KMS-11 (cell line): ENCODE data around the gene MT1X.

Source experiments
- H2AFZ ChIP-seq: fragments of 200-600 bp; sonication (generic); 2 replicates; pipeline ENCODE4 v1.6.1; 2016; ENCODE audit warnings: antibody characterized with exemption, mixed run types, low read depth
- H3K27ac ChIP-seq: fragments of 200-600 bp; sonication (generic); 2 replicates; pipeline ENCODE4 v1.6.1; 2016; ENCODE audit warnings: mild to moderate bottlenecking, mixed run types
- H3K27me3 ChIP-seq: fragments of 200-600 bp; sonication (generic); 2 replicates; pipeline ENCODE4 v1.6.1; 2017; ENCODE audit warnings: mild to moderate bottlenecking, low read depth, mixed run types, moderate library complexity; ENCODE audit not compliant: insufficient read depth
- H3K36me3 ChIP-seq: fragments of 200-600 bp; sonication (generic); 2 replicates; pipeline ENCODE4 v1.6.1; 2017; ENCODE audit warnings: mild to moderate bottlenecking, mixed run types; ENCODE audit not compliant: insufficient read depth
- H3K4me1 ChIP-seq: fragments of 200-600 bp; sonication (generic); 2 replicates; pipeline ENCODE4 v1.6.1; 2016; ENCODE audit warnings: mild to moderate bottlenecking, low read depth, mixed run types; ENCODE audit not compliant: poor library complexity, severe bottlenecking
- H3K4me2 ChIP-seq: fragments of 200-600 bp; sonication (generic); 2 replicates; pipeline ENCODE4 v1.7.0; 2016; ENCODE audit warnings: mild to moderate bottlenecking, mixed run types
- H3K4me3 ChIP-seq: fragments of 200-600 bp; sonication (generic); IDR thresholded peaks from 2 replicates; pipeline ENCODE4 v1.6.1; 2017; ENCODE audit warnings: low read depth, low read length, mixed read lengths; ENCODE audit not compliant: insufficient read depth
- H3K79me2 ChIP-seq: fragments of 200-600 bp; sonication (generic); 2 replicates; pipeline ENCODE4 v1.6.1; 2016; ENCODE audit warnings: low read depth, mixed run types; ENCODE audit not compliant: insufficient read depth
- H3K9ac ChIP-seq: fragments of 200-600 bp; sonication (generic); 2 replicates; pipeline ENCODE4 v1.6.1; 2016; ENCODE audit warnings: mild to moderate bottlenecking, mixed run types
- H4K20me1 ChIP-seq: fragments of 200-600 bp; sonication (generic); 2 replicates; pipeline ENCODE4 v1.6.1; 2016; ENCODE audit warnings: mild to moderate bottlenecking, mixed run types; ENCODE audit not compliant: insufficient read depth
- TF ChIP-seq, protein P1 (sequence below): fragments of 200-600 bp; sonication (generic); conservative IDR thresholded peaks from 2 replicates; pipeline ENCODE4 v1.6.1; 2017; ENCODE audit warnings: low read depth, mild to moderate bottlenecking, antibody characterized with exemption, low read length, moderate library complexity, mixed read lengths

The MT1X gene

DNA sequence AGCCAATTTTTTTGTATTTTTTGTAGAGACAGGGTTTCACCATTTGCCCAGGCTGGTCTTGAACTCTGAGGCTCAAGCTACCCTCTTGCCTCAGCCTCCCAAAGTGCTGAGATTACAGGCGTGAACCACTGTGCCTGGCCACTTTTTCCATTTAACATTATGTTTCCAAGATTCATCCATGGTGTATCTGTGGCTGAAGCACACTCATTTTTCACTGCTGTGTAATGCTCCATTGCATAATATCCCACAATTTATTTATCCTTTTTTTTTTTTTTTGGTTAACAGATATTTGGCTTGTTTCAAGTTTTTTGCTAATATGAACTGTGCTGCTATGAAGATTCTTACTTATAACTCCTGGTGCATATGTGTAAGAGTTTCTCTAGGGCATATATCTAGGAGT is 45.8 kb downstream of the MT1X start:
- Histone ChIP-seq H3K9ac (no peak overlapping the region), H3K79me2 (peaks cover 30% of the 10 kb centered on the region), H2AFZ (no peak overlapping the region), H3K27ac (no peak overlapping the region), H3K4me1 (peaks cover 23% of the 10 kb centered on the region), H3K36me3 (no peaks in the 10 kb centered on the region; the same call in 1 of the 2 replicates), H3K4me2 (no peak overlapping the region), H3K4me3 (no peak overlapping the region), H3K27me3 (no peaks in the 10 kb centered on the region), H4K20me1 (no peaks in the 10 kb centered on the region)
- TF ChIP-seq, protein P1, sequence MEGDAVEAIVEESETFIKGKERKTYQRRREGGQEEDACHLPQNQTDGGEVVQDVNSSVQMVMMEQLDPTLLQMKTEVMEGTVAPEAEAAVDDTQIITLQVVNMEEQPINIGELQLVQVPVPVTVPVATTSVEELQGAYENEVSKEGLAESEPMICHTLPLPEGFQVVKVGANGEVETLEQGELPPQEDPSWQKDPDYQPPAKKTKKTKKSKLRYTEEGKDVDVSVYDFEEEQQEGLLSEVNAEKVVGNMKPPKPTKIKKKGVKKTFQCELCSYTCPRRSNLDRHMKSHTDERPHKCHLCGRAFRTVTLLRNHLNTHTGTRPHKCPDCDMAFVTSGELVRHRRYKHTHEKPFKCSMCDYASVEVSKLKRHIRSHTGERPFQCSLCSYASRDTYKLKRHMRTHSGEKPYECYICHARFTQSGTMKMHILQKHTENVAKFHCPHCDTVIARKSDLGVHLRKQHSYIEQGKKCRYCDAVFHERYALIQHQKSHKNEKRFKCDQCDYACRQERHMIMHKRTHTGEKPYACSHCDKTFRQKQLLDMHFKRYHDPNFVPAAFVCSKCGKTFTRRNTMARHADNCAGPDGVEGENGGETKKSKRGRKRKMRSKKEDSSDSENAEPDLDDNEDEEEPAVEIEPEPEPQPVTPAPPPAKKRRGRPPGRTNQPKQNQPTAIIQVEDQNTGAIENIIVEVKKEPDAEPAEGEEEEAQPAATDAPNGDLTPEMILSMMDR: no peak

DNA sequence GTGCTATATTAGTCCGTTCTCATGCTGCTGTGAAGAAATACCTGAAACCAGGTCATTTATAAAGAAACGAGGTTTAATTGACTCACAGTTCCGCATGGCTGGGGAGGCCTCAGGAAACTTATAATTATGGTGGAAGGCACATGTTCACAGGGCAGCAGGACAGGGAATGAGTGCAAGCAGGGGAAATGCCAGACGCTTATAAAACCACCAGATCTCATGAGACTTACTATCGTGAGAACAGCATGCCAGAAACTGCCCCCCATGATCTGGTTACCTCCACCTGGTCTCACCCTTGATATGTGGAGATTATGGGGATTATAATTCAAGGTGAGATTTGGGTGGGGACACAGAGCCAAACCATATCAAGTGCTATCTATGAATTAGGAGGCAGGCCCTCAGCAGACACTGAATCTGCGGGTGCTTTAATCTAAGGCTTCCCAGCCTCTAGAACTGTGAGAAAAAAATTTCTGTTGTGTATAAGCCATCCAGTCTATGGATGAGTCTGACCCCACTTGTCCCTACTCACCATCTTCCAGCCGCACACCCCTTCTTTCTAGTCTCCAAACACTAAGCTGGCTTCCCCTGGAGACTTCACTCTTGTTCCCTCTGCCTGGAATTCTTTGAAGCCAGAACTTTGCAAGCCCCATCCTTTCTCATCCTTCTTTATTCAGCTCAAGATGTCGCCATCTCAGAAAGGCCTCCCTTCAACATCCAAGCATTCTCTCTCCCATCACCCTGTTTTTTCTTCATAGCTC is 46.9 kb downstream of the MT1X start:
- Histone ChIP-seq H3K36me3 (no peaks in the 10 kb centered on the region), H3K4me2 (peak overlapping the region; percentile 87), H2AFZ (peak overlapping the region; percentile 85), H4K20me1 (no peaks in the 10 kb centered on the region), H3K9ac (peak overlapping the region; percentile 79; the same call in 1 of the 2 replicates), H3K79me2 (peaks cover 36% of the 10 kb centered on the region), H3K4me1 (peaks cover 24% of the 10 kb centered on the region), H3K4me3 (no peak overlapping the region), H3K27me3 (no peaks in the 10 kb centered on the region), H3K27ac (no peak overlapping the region)
- TF ChIP-seq, protein P1: no peak

DNA sequence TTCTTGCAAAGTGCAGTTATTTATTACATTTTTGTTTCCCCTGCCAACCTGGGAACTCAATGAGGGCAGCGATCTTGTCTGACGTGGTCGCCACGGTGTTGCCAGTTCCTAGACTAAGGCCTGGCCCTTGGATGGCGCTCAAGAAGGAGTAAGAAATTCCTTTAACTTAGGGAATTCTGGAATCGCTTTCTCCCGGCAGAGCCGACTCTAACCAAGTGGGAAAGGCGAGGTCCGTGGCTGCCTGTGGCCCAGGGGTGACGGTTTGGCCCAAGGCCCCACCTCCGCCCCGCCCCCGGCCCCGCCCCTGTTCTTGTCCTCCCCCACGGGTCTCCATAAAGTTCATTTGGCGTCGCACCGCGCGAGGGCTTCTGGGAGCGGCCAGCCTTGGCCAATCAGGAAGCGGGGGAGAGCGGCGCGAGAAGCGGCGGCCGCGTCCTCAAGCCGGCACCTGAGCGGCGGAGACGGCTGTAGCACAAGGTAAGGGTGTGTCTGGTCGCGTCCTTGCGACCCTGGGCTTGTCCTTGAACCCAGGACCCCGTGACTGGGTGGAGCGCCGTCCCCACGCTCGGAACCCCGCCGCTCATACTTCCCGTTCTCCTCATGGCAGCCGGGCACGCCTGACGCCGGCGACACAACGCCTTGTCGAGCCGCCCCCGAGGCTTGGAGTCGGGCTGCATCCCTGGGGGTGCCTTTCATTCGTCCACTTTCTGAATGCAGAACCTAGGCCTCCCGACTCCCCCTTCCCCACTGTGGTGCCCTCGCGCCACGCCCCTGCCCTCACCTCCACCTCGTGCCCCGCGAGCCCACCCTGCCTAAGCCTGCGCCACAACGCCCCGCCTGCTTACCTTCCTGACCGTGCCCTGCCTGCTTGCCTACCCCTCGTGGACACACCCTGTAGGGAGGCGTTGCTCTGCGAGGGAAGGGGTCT is 47.7 kb downstream of the MT1X start, which contains the start of gene NUP93:
Gene NUP93 (plus strand): TSS at position 395 of the 928 bp plus-strand sequence. CDS start 18,119 bp downstream, outside the sequence.
- TF ChIP-seq, protein P1: no peak
- Histone ChIP-seq H3K4me3 (no peak within 1 kb of the TSS), H3K27ac (peak within 1 kb of the TSS; percentile 33; the same call in 1 of the 2 replicates), H3K4me1 (peaks cover 24% of the 10 kb centered on the region), H2AFZ (peak within 1 kb of the TSS; percentile 85), H3K9ac (peak within 1 kb of the TSS; percentile 79), H4K20me1 (no peaks in the 10 kb centered on the region), H3K36me3 (no peaks in the 10 kb centered on the region), H3K79me2 (peaks cover 43% of the 10 kb centered on the region), H3K4me2 (peak within 1 kb of the TSS; percentile 87), H3K27me3 (no peaks in the 10 kb centered on the region)

DNA sequence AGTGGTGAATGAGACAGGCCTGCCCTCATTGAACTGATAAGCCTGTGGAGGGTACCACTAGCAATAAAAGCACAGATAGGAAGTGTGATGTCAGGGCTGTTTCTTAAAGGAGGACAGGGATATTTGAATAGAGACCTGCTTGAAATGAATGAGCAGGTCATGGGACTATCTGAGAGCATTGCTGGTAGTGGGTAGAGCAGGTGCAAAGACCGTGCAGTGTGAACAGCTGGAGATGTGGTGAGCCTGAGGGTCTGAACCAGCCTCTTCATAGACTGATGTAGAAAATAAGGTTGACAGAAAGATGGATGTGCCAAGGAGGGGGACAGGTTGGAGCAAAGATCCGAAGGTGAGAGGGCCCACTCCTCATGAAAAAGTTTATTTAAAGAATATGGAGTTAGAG is 50.1 kb downstream of the MT1X start:
- Histone ChIP-seq H3K4me3 (no peak overlapping the region), H3K27me3 (no peaks in the 10 kb centered on the region), H3K4me1 (peaks cover 24% of the 10 kb centered on the region), H3K79me2 (peaks cover 64% of the 10 kb centered on the region), H3K36me3 (no peaks in the 10 kb centered on the region), H3K27ac (no peak overlapping the region), H4K20me1 (no peaks in the 10 kb centered on the region; the same call in 1 of the 2 replicates), H3K4me2 (peak overlapping the region; percentile 69; the same call in 1 of the 2 replicates), H3K9ac (no peak overlapping the region), H2AFZ (no peak overlapping the region)
- TF ChIP-seq, protein P1: no peak
